ENCODE measurements around the gene FASTKD3. TPM values are rescaled to one million over a fixed set of nuclear protein-coding genes. Genes with fewer than 3 reads are reported as not detected.

FASTKD3 gene
- polyA plus RNA-seq, 3 donors, result 7.2 to 15.5 (median 10.7) TPM

DNA sequence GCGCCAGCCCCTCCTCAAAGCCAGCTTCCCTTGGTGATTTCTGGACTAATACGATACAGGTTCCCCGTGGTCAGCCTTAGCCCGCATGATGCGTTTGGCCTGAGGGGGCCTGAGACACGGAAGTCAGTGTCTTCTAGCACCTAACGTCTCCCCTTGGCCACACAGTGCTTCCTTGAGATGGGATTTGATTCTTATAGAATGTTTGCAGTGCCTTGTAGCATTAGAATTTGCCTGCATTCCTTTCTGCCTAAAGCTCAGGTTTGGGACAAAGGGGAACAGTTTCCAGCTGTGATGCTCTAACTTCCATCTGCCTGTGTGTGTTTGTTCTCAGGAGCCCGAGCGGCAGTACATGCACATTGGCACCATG, 52.3 kb downstream of the FASTKD3 start:
- H3K36me3 Mint-ChIP-seq, result no peaks in the 10 kb centered on the region
- H3K27ac Mint-ChIP-seq, result peak overlapping the region in 1 of 7 donors; percentile 11
- no peak overlapping the region for H3K4me3 ChIP-seq (replicated peaks in 1 of 3; ENCODE audit: low read depth in 2 of 3, low read length in 3 of 3)
- WGBS (ENCODE audit: insufficient coverage), result 31% methylated on average over 8 of the region's 9 CpGs
- no peaks in the 10 kb centered on the region for H3K79me2 ChIP-seq (ENCODE audit: insufficient read depth, low read length)
- H4K20me1 ChIP-seq (ENCODE audit: insufficient read depth, low read length), result no peaks in the 10 kb centered on the region
- peak overlapping the region; percentile 80 for H2AFZ ChIP-seq (ENCODE audit: insufficient read depth, low read depth, low read length, poor library complexity, severe bottlenecking)
- peak overlapping the region; percentile 41 for H3K4me2 ChIP-seq (replicated peaks; ENCODE audit: extremely low read depth, low read length, poor library complexity, severe bottlenecking)
- no peak overlapping the region for H3K9ac ChIP-seq (ENCODE audit: insufficient read depth, low read length, poor library complexity, severe bottlenecking)
- intact Hi-C loops (cut with micrococcal nuclease), result loop anchor here in 1 of 2 donors (10.0 kb wide), 1 partner anchor 1052 kb away; no protein-coding TSS in a partner anchor
- no peak overlapping the region for H3K27ac ChIP-seq (ENCODE audit: low read depth in 1 of 2, low read length in 2 of 2)
- no peaks in the 10 kb centered on the region for H3K9me3 ChIP-seq (replicated peaks in 1 of 2; ENCODE audit: control insufficient read depth in 1 of 2, insufficient read depth in 1 of 2, low read length in 2 of 2)
- no peaks in the 10 kb centered on the region for H3K27me3 ChIP-seq (ENCODE audit: control insufficient read depth in 2 of 2, insufficient read depth in 2 of 2, low read length in 2 of 2)
- H3K27me3 Mint-ChIP-seq (ENCODE audit: low read depth in 3 of 3), result peaks cover 0 to 3% (median 2%) of the 10 kb centered on the region in 3 donors
- H3K9me3 Mint-ChIP-seq, result peaks cover 0 to 3% (median 0%) of the 10 kb centered on the region in 7 donors
- H3K36me3 ChIP-seq (replicated peaks in 1 of 2; ENCODE audit: control insufficient read depth in 1 of 2, insufficient read depth in 2 of 2, low read length in 2 of 2), result no peaks in the 10 kb centered on the region
- DNase-seq, result no peak
- peaks cover 8 to 9% of the 10 kb centered on the region in 2 donors for H3K4me1 ChIP-seq (ENCODE audit: control insufficient read depth in 1 of 2, insufficient read depth in 2 of 2, low read length in 2 of 2)
- H3K4me1 Mint-ChIP-seq, result peaks cover 14% of the 10 kb centered on the region
- TF ChIP-seq, protein P1, sequence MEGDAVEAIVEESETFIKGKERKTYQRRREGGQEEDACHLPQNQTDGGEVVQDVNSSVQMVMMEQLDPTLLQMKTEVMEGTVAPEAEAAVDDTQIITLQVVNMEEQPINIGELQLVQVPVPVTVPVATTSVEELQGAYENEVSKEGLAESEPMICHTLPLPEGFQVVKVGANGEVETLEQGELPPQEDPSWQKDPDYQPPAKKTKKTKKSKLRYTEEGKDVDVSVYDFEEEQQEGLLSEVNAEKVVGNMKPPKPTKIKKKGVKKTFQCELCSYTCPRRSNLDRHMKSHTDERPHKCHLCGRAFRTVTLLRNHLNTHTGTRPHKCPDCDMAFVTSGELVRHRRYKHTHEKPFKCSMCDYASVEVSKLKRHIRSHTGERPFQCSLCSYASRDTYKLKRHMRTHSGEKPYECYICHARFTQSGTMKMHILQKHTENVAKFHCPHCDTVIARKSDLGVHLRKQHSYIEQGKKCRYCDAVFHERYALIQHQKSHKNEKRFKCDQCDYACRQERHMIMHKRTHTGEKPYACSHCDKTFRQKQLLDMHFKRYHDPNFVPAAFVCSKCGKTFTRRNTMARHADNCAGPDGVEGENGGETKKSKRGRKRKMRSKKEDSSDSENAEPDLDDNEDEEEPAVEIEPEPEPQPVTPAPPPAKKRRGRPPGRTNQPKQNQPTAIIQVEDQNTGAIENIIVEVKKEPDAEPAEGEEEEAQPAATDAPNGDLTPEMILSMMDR (IDR thresholded peaks at IDR 0.05), result peak; percentile 51
- H3K4me3 Mint-ChIP-seq, result no peak overlapping the region

DNA sequence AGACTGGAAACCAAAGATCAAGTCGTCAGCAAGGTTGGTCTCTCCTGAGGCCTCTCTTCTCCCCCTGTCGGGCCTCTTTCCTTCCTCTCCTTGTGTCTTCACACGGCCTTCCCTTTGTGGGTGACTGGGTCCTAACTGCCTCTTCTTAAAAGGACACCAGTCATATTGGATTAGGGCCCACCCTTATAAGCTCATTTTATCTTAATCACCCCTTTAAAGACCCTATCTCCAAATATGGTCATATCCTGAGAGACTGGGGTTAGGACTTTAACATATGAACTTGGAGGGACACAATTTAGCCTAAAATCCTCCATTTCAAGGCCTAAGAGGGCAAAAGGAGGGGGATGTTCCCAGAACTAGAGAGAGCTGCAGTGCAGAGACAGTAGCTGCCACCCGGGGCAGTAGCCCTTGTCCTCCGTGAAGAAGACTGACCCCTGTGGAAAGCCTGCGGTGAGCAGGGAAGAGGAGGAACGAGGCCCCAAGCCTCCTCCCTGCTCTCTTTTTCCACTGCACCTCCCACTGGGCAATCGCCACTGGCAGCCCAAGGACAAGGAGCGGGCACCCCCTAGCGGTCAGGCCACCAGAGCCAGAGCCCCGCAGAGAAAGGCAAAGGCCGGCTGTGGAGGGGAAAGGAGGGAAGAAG, 52.8 kb downstream of the FASTKD3 start:
- Histone ChIP-seq H3K27ac (ENCODE audit: low read depth in 1 of 2, low read length in 2 of 2) (no peak overlapping the region), H3K4me1 (ENCODE audit: control insufficient read depth in 1 of 2, insufficient read depth in 2 of 2, low read length in 2 of 2) (peaks cover 8 to 9% of the 10 kb centered on the region in 2 donors), H3K27me3 (ENCODE audit: control insufficient read depth in 2 of 2, insufficient read depth in 2 of 2, low read length in 2 of 2) (no peaks in the 10 kb centered on the region), H4K20me1 (ENCODE audit: insufficient read depth, low read length) (no peaks in the 10 kb centered on the region), H3K9me3 (replicated peaks in 1 of 2; ENCODE audit: control insufficient read depth in 1 of 2, insufficient read depth in 1 of 2, low read length in 2 of 2) (no peaks in the 10 kb centered on the region), H3K4me3 (replicated peaks in 1 of 3; ENCODE audit: low read depth in 2 of 3, low read length in 3 of 3) (peak overlapping the region in 1 of 3 experiments; percentile 35), H2AFZ (ENCODE audit: insufficient read depth, low read depth, low read length, poor library complexity, severe bottlenecking) (peak overlapping the region; percentile 80), H3K36me3 (replicated peaks in 1 of 2; ENCODE audit: control insufficient read depth in 1 of 2, insufficient read depth in 2 of 2, low read length in 2 of 2) (no peaks in the 10 kb centered on the region), H3K9ac (ENCODE audit: insufficient read depth, low read length, poor library complexity, severe bottlenecking) (no peak overlapping the region), H3K79me2 (ENCODE audit: insufficient read depth, low read length) (no peaks in the 10 kb centered on the region), H3K4me2 (replicated peaks; ENCODE audit: extremely low read depth, low read length, poor library complexity, severe bottlenecking) (peak overlapping the region; percentile 41)
- TF ChIP-seq, protein P1 (IDR thresholded peaks at IDR 0.05), result peak; percentile 92
- Mint-ChIP-seq H3K27ac (peak overlapping the region in 4 of 7 donors; percentile 30 to 74 (median 40)), H3K4me1 (peaks cover 14% of the 10 kb centered on the region), H3K9me3 (peaks cover 0 to 3% (median 0%) of the 10 kb centered on the region in 7 donors), H3K27me3 (ENCODE audit: low read depth in 3 of 3) (peaks cover 0 to 3% (median 1%) of the 10 kb centered on the region in 3 donors), H3K4me3 (peak overlapping the region in 1 of 2 donors; percentile 62), H3K36me3 (no peaks in the 10 kb centered on the region)
- 13% methylated on average over 5 of the region's 12 CpGs for WGBS (ENCODE audit: insufficient coverage)
- intact Hi-C loops (cut with micrococcal nuclease), result loop anchor here in 1 of 2 donors (10.0 kb wide), 1 partner anchor 1051 kb away; no protein-coding TSS in a partner anchor
- peak; percentile 63 to 76 (median 71) for DNase-seq
